MM.1S (cell line): ENCODE measurements around the gene MPDZ.

ENCODE experiments used
- DNase-seq: peaks from one replicate; pipeline ENCODE4 v3.0.0-alpha.2; 2015
- H2AFZ ChIP-seq: fragments of 300-600 bp; sonication (generic); 2 replicates; pipeline ENCODE4 v1.6.0; 2016; ENCODE audit warnings: antibody characterized with exemption, low read length
- H3F3A ChIP-seq: fragments of 300-600 bp; sonication (generic); 2 replicates; pipeline ENCODE4 v1.6.1; 2016; ENCODE audit warnings: mild to moderate bottlenecking, antibody characterized with exemption, low read length, moderate library complexity, mixed read lengths; ENCODE audit not compliant: insufficient read depth
- H3K27ac ChIP-seq: fragments of 300-600 bp; sonication (generic); 2 replicates; pipeline ENCODE4 v1.5.1; 2016; ENCODE audit warnings: mild to moderate bottlenecking, low read length
- H3K27me3 ChIP-seq: fragments of 300-600 bp; sonication (generic); replicated peaks from 2 replicates; pipeline ENCODE4 v1.6.0; 2016; ENCODE audit warnings: low read length; ENCODE audit not compliant: insufficient read depth
- H3K36me3 ChIP-seq: fragments of 300-600 bp; sonication (generic); replicated peaks from 2 replicates; pipeline ENCODE4 v1.6.1; 2016; ENCODE audit warnings: mild to moderate bottlenecking, low read length, mixed read lengths; ENCODE audit not compliant: insufficient read depth
- H3K4me1 ChIP-seq: fragments of 300-600 bp; sonication (generic); 2 replicates; pipeline ENCODE4 v1.6.1; 2016; ENCODE audit warnings: low read length, mixed read lengths
- H3K4me2 ChIP-seq: fragments of 300-600 bp; sonication (generic); 2 replicates; pipeline ENCODE4 v1.6.0; 2016; ENCODE audit warnings: low read depth, low read length
- H3K4me3 ChIP-seq: fragments of 300-600 bp; sonication (generic); 2 replicates; pipeline ENCODE4 v1.5.1; 2016; ENCODE audit warnings: low read length, mixed read lengths
- H3K79me2 ChIP-seq: fragments of 300-600 bp; sonication (generic); 2 replicates; pipeline ENCODE4 v1.6.1; 2016; ENCODE audit warnings: mixed run types, low read length, mixed read lengths
- H3K9ac ChIP-seq: fragments of 300-600 bp; sonication (generic); 2 replicates; pipeline ENCODE4 v1.6.1; 2016; ENCODE audit warnings: low read length, mixed read lengths
- H3K9me2 ChIP-seq: fragments of 300-600 bp; sonication (generic); replicated peaks from 2 replicates; pipeline ENCODE4 v1.6.1; 2016; ENCODE audit warnings: mild to moderate bottlenecking, low read length, mixed read lengths; ENCODE audit not compliant: insufficient read depth
- H3K9me3 ChIP-seq: fragments of 300-600 bp; sonication (generic); replicated peaks from 2 replicates; pipeline ENCODE4 v1.6.1; 2016; ENCODE audit warnings: mild to moderate bottlenecking, low read length, mixed read lengths; ENCODE audit not compliant: insufficient read depth
- H4K20me1 ChIP-seq: fragments of 300-600 bp; sonication (generic); 2 replicates; pipeline ENCODE4 v1.6.1; 2016; ENCODE audit warnings: mild to moderate bottlenecking, low read length, moderate library complexity, mixed read lengths; ENCODE audit not compliant: insufficient read depth
- EZH2 ChIP-seq: fragments of 300-600 bp; sonication (generic); optimal IDR thresholded peaks from 2 replicates; pipeline ENCODE3; 2017; ENCODE audit warnings: low read depth, mild to moderate bottlenecking, antibody characterized with exemption, low read length, mixed read lengths
- EZH2phosphoT487 ChIP-seq: fragments of 300-600 bp; sonication (generic); IDR thresholded peaks from 2 replicates; pipeline ENCODE4 v1.6.1; 2018; ENCODE audit warnings: antibody characterized with exemption, low read length
- TF ChIP-seq, protein P1 (sequence below): fragments of 300-600 bp; sonication (generic); IDR thresholded peaks from 2 replicates; pipeline ENCODE4 v1.5.1; 2016; ENCODE audit warnings: antibody characterized with exemption, low read length, mixed read lengths

The MPDZ gene

DNA sequence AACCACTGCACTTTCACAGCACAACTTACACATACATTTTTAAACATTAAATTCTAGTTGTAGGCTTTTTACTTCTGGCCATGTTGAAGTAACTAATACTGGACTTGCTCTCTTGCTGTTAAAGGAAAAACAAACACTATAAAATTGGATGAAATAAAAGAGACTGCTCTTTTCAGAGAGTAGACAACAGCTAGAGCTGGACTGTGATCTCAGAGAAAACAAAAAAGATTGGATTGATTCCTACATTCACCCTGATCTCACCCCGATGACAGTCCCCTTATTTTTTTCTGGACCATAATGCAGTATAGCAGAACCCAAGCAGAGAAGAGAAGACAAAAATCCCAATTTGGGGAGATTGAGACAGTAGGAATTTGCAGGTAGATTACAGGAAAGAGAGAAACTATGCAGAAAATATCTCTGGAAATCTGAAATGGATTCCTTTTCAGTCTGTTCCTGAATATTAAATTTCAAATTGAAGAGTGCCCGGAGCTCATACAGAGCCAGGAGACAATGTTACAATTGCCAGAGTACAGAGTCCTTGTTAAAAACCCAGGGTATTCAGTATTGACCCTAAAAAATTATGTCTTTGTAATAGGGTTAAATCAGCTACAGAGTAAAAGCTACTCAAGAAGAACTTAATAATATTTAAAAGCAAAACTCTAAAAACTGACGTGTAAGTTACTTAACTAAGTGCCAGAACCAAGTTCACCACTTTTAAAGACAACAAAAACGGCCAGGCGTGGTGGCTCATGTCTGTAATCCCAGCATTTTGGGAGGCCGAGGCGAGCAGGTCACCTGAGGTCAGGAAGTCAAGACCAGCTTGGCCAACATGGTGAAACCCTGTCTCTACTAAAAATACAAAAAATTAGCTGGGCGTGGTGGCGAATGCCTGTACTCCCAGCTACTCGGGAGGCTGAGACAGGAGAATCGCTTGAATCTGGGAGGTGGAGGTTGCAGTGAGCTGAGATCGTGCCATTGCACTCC, 208.6 kb downstream of the MPDZ start:
- Histone ChIP-seq H3K27me3 (no peaks in the 10 kb centered on the region), H3F3A (no peaks in the 10 kb centered on the region), H3K9ac (no peak overlapping the region), H3K27ac (no peak overlapping the region), H3K9me2 (no peaks in the 10 kb centered on the region), H4K20me1 (no peaks in the 10 kb centered on the region), H3K36me3 (no peaks in the 10 kb centered on the region), H3K79me2 (no peaks in the 10 kb centered on the region), H3K4me2 (no peak overlapping the region), H2AFZ (no peak overlapping the region), H3K4me3 (no peak overlapping the region), H3K4me1 (no peaks in the 10 kb centered on the region), H3K9me3 (no peaks in the 10 kb centered on the region)
- TF ChIP-seq EZH2 (no peak), EZH2phosphoT487 (no peak)
- TF ChIP-seq, protein P1, sequence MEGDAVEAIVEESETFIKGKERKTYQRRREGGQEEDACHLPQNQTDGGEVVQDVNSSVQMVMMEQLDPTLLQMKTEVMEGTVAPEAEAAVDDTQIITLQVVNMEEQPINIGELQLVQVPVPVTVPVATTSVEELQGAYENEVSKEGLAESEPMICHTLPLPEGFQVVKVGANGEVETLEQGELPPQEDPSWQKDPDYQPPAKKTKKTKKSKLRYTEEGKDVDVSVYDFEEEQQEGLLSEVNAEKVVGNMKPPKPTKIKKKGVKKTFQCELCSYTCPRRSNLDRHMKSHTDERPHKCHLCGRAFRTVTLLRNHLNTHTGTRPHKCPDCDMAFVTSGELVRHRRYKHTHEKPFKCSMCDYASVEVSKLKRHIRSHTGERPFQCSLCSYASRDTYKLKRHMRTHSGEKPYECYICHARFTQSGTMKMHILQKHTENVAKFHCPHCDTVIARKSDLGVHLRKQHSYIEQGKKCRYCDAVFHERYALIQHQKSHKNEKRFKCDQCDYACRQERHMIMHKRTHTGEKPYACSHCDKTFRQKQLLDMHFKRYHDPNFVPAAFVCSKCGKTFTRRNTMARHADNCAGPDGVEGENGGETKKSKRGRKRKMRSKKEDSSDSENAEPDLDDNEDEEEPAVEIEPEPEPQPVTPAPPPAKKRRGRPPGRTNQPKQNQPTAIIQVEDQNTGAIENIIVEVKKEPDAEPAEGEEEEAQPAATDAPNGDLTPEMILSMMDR: no peak
- no peak for DNase-seq

DNA sequence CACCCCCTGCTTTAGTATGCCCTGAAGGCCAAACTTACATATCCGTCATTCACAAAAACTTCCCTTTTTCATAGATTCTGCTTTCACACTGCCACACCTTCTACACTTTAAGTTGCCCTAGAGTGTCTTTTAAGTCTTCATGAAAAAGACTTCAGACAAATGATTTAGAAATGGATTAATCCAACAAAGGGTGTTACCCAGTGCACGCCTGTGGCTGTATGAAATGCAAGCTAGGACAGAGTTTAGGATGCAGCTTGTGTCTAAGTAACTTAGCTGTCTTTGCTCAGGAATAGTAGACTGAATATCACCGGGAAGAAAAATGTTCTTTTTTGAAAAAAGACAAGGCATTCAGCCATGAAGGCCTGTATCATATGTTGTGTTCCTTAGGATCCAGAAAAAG, 210.0 kb downstream of the MPDZ start:
- Histone ChIP-seq H3K4me2 (no peak overlapping the region), H3K27me3 (no peaks in the 10 kb centered on the region), H3K27ac (no peak overlapping the region), H3K4me1 (no peaks in the 10 kb centered on the region), H3K36me3 (no peaks in the 10 kb centered on the region), H3F3A (no peaks in the 10 kb centered on the region), H3K9ac (no peak overlapping the region), H4K20me1 (no peaks in the 10 kb centered on the region), H2AFZ (no peak overlapping the region), H3K79me2 (no peaks in the 10 kb centered on the region), H3K4me3 (no peak overlapping the region), H3K9me2 (no peaks in the 10 kb centered on the region), H3K9me3 (no peaks in the 10 kb centered on the region)
- TF ChIP-seq EZH2phosphoT487 (no peak), EZH2 (no peak)
- TF ChIP-seq, protein P1: no peak
- no peak for DNase-seq

DNA sequence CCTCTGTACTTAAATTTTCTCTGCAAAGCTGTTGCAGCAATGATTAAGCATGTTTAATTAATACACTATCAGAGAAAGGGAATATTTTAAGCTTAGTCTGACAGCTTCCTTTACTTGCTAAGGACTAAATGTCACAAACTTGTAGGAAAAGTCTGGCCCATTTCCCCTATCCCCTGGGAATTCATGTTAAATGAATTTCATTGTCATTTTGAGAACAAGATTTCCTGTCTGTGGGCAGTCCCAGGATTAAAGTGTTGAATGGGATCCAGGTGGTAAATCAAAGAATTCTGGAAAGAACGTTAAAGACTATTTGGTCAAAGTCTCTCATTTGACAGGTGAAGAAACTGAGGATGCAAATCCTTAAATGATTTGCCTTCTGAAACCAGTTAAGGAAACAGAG, 214.8 kb downstream of the MPDZ start:
- no peak overlapping the region for H3K4me3 ChIP-seq
- no peak overlapping the region for H3K27ac ChIP-seq
- no peaks in the 10 kb centered on the region for H3K79me2 ChIP-seq
- H3K9me2 ChIP-seq: no peaks in the 10 kb centered on the region
- no peaks in the 10 kb centered on the region for H3F3A ChIP-seq
- H3K9me3 ChIP-seq: no peaks in the 10 kb centered on the region
- H3K27me3 ChIP-seq: no peaks in the 10 kb centered on the region
- no peak overlapping the region for H2AFZ ChIP-seq
- H3K4me1 ChIP-seq: no peaks in the 10 kb centered on the region
- no peak for DNase-seq
- H4K20me1 ChIP-seq: no peaks in the 10 kb centered on the region
- H3K36me3 ChIP-seq: no peaks in the 10 kb centered on the region
- H3K4me2 ChIP-seq: no peak overlapping the region
- H3K9ac ChIP-seq: no peak overlapping the region
- TF ChIP-seq EZH2 (no peak), EZH2phosphoT487 (no peak)
- TF ChIP-seq, protein P1: no peak
